Panc1 (cell line): ENCODE data around the gene FABP1. TPM values are rescaled to one million over a fixed set of nuclear protein-coding genes. Genes with fewer than 3 reads are reported as not detected.

Source experiments
- ATAC-seq: fragments of 200-7000 bp; cut with Tn5 transposase; 2 replicates; pipeline ENCODE4 v1.9.1; 2020; ENCODE audit warnings: mild to moderate bottlenecking, moderate library complexity
- BruUV-seq: library from RNA; stranded (reverse); fragments of 400-500 nt; replicated peaks from 2 replicates; lab custom pipeline; 2021; lab: Mats Ljungman, UMichigan
- CTCF ChIA-PET: fragments of 300-600 bp; sonication (Branson Sonifier 250); formaldehyde crosslinking; loops from one replicate; lab custom pipeline; 2022; ENCODE audit warnings: antibody characterized with exemption; lab: Charles Lee
- POLR2A ChIA-PET: fragments of 300-600 bp; sonication (Branson Sonifier 250); formaldehyde crosslinking; loops from one replicate; lab custom pipeline; 2022; ENCODE audit warnings: antibody characterized with exemption; lab: Charles Lee
- DNase-seq: peaks from one replicate; pipeline ENCODE4 v3.0.0-alpha.2; 2010; ENCODE audit warnings: low read depth, low spot score
- H3K27ac ChIP-seq: 2 replicates; pipeline ENCODE4 v1.5.1; 2011; ENCODE audit warnings: mild to moderate bottlenecking, low read length, inconsistent platforms
- H3K27me3 ChIP-seq: fragments of 200-500 bp; sonication (Bioruptor generic); 2 replicates; pipeline ENCODE4 v1.6.0; 2014; ENCODE audit warnings: low read length, inconsistent platforms; ENCODE audit not compliant: control insufficient read depth, insufficient read depth
- H3K36me3 ChIP-seq: fragments of 200-500 bp; sonication (Bioruptor generic); 2 replicates; pipeline ENCODE4 v1.5.1; 2014; ENCODE audit warnings: inconsistent platforms, mild to moderate bottlenecking, low read length, moderate library complexity; ENCODE audit not compliant: control insufficient read depth, insufficient read depth
- H3K4me1 ChIP-seq: 2 replicates; pipeline ENCODE4 v1.5.1; 2011; ENCODE audit warnings: inconsistent platforms, mild to moderate bottlenecking, low read length, moderate library complexity; ENCODE audit not compliant: control insufficient read depth, insufficient read depth
- H3K4me3 ChIP-seq, 2 experiments: 2 replicates each; pipeline ENCODE4 v1.5.1; 2011 to 2012; ENCODE audit warnings: low read depth in 2 of 2, low read length in 2 of 2, mild to moderate bottlenecking in 2 of 2, inconsistent platforms in 1 of 2, moderate library complexity in 1 of 2
- H3K9me3 ChIP-seq: fragments of 200-500 bp; sonication (Bioruptor generic); 2 replicates; pipeline ENCODE4 v1.5.1; 2014; ENCODE audit warnings: low read depth, mild to moderate bottlenecking, inconsistent platforms, low read length, moderate library complexity; ENCODE audit not compliant: control insufficient read depth, insufficient read depth
- CTCF ChIP-seq: fragments of 450-650 bp; IDR thresholded peaks from 2 replicates; pipeline ENCODE4 v1.5.1; 2017; ENCODE audit warnings: mild to moderate bottlenecking
- POLR2AphosphoS5 ChIP-seq: IDR thresholded peaks from 2 replicates; pipeline ENCODE4 v1.6.1; 2012; ENCODE audit warnings: mild to moderate bottlenecking, low read depth, low read length, moderate library complexity
- REST ChIP-seq, 2 experiments: IDR thresholded peaks; 2 replicates each; pipeline ENCODE4 v1.6.1; 2011 to 2012; ENCODE audit warnings: low read depth in 2 of 2, control low read depth in 1 of 2, low read length in 1 of 2, mild to moderate bottlenecking in 1 of 2, moderate library complexity in 1 of 2; ENCODE audit not compliant: insufficient read depth in 1 of 2
- SIN3A ChIP-seq: IDR thresholded peaks from 2 replicates; pipeline ENCODE4 v1.6.1; 2012; ENCODE audit warnings: low read depth, mild to moderate bottlenecking, low read length, moderate library complexity, borderline replicate concordance; ENCODE audit not compliant: insufficient read depth
- TCF7L2 ChIP-seq: IDR thresholded peaks from 2 replicates; pipeline ENCODE4 v1.6.1; 2011; ENCODE audit warnings: mild to moderate bottlenecking, low read depth, low read length, inconsistent platforms
- in situ Hi-C: cut with HindIII; loops from 2 replicates; pipeline ENCODE4 v1.10.0; 2016; ENCODE audit warnings: low sequenced_read_pairs, low pct_unique_long_range_greater_than_20kb
- intact Hi-C: fragments of 100-400 bp; cut with micrococcal nuclease; formaldehyde crosslinking; loops from one replicate; pipeline ENCODE4 v1.10.0; 2022; ENCODE audit not compliant: unreplicated experiment
- total RNA-seq: library from RNA; stranded (reverse); gene quantifications from one replicate; pipeline ENCODE4 v1.2.1, GENCODE V29; 2021; ENCODE audit not compliant: unreplicated experiment

FABP1 gene
- total RNA-seq, 1 experiment from 2014 or later: 0.36 TPM

- no peak overlapping the region for H3K4me3 ChIP-seq
- H3K27ac ChIP-seq: no peak overlapping the region
- intact Hi-C loops: no loop called here
- peaks cover 8% of the 10 kb centered on the region for H3K27me3 ChIP-seq
- in situ Hi-C loops: no loop called here
- ChIA-PET CTCF (no interaction called here), POLR2A (no interaction called here)
- no peak for TF ChIP-seq SIN3A
- no peak for TF ChIP-seq TCF7L2
- no peak for TF ChIP-seq REST (IDR thresholded peaks at IDR 0.05; ENCODE audit: insufficient read depth in 1 of 2, low read depth in 2 of 2, low read length in 1 of 2)
- no peak for TF ChIP-seq POLR2AphosphoS5
- TF ChIP-seq CTCF: no peak
- no peaks in the 10 kb centered on the region for H3K4me1 ChIP-seq
- BruUV-seq: no TSS peak
- ATAC-seq (no peak), DNase-seq (no peak)
- no peaks in the 10 kb centered on the region for H3K36me3 ChIP-seq
- no peaks in the 10 kb centered on the region for H3K9me3 ChIP-seq
These were observed 6.0 kb upstream of the FABP1 start for GRCh38 chr2:88133875-88134274.

GRCh38 chr2:88131999-88132368 is 4.1 kb upstream of the FABP1 start:
- in situ Hi-C loops: no loop called here
- Histone ChIP-seq H3K4me3 (no peak overlapping the region), H3K36me3 (no peaks in the 10 kb centered on the region), H3K27ac (no peak overlapping the region), H3K9me3 (no peaks in the 10 kb centered on the region), H3K27me3 (peaks cover 3% of the 10 kb centered on the region), H3K4me1 (no peaks in the 10 kb centered on the region)
- CTCF ChIA-PET: no interaction called here
- DNase-seq: no peak
- intact Hi-C loops: no loop called here
- BruUV-seq: no TSS peak
- no peak for TF ChIP-seq REST (IDR thresholded peaks at IDR 0.05; ENCODE audit: insufficient read depth in 1 of 2, low read depth in 2 of 2, low read length in 1 of 2)
- no peak for TF ChIP-seq POLR2AphosphoS5
- TF ChIP-seq CTCF: no peak
- no peak for TF ChIP-seq SIN3A
- TF ChIP-seq TCF7L2: no peak
- ATAC-seq: no peak
- POLR2A ChIA-PET: no interaction called here
